ENCODE results near the gene MORN4.

MORN4 gene

GRCh38 chr10:97596101-97597082, 36.9 kb downstream of the MORN4 start:
- peak overlapping the region; percentile 96 for H3K27ac ChIP-seq (ENCODE audit: low read depth, low read length, severe bottlenecking)
- peaks cover 23% of the 10 kb centered on the region for H3K4me1 ChIP-seq (ENCODE audit: control insufficient read depth, insufficient read depth, low read length, poor library complexity, severe bottlenecking)
- WGBS, 2 experiments (ENCODE audit: insufficient coverage in 2 of 2): 70 to 73% methylated on average over 6 to 7 of the region's 10 CpGs
- H3K36me3 ChIP-seq (ENCODE audit: control insufficient read depth, insufficient read depth, low read length): no peaks in the 10 kb centered on the region
- H3K9me3 ChIP-seq (ENCODE audit: control insufficient read depth, low read length): no peaks in the 10 kb centered on the region
- H3K4me3 ChIP-seq (ENCODE audit: extremely low read depth, insufficient read depth, low read length, poor library complexity, severe bottlenecking): no peak overlapping the region

- no peak overlapping the region for H3K27ac ChIP-seq (ENCODE audit: low read depth, low read length, severe bottlenecking)
- no peak overlapping the region for H3K4me3 ChIP-seq (ENCODE audit: extremely low read depth, insufficient read depth, low read length, poor library complexity, severe bottlenecking)
- H3K9me3 ChIP-seq (ENCODE audit: control insufficient read depth, low read length): no peaks in the 10 kb centered on the region
- no peaks in the 10 kb centered on the region for H3K36me3 ChIP-seq (ENCODE audit: control insufficient read depth, insufficient read depth, low read length)
- 82 to 89% methylated on average over 2 of the region's 4 CpGs for WGBS, 2 experiments (ENCODE audit: insufficient coverage in 2 of 2)
- H3K4me1 ChIP-seq (ENCODE audit: control insufficient read depth, insufficient read depth, low read length, poor library complexity, severe bottlenecking): peaks cover 23% of the 10 kb centered on the region
These were observed 39.9 kb downstream of the MORN4 start for GRCh38 chr10:97593421-97593820.

GRCh38 chr10:97590748-97591495, 42.4 kb downstream of the MORN4 start:
- Histone ChIP-seq H3K4me1 (ENCODE audit: control insufficient read depth, insufficient read depth, low read length, poor library complexity, severe bottlenecking) (peaks cover 4% of the 10 kb centered on the region), H3K27ac (ENCODE audit: low read depth, low read length, severe bottlenecking) (no peak overlapping the region), H3K4me3 (ENCODE audit: extremely low read depth, insufficient read depth, low read length, poor library complexity, severe bottlenecking) (no peak overlapping the region), H3K9me3 (ENCODE audit: control insufficient read depth, low read length) (no peaks in the 10 kb centered on the region), H3K36me3 (ENCODE audit: control insufficient read depth, insufficient read depth, low read length) (no peaks in the 10 kb centered on the region)
- WGBS, 2 experiments (ENCODE audit: insufficient coverage in 2 of 2): 100% methylated on average over 2 to 3 of the region's 5 CpGs

- Histone ChIP-seq H3K27ac (ENCODE audit: low read depth, low read length, severe bottlenecking) (no peak overlapping the region), H3K9me3 (ENCODE audit: control insufficient read depth, low read length) (no peaks in the 10 kb centered on the region), H3K36me3 (ENCODE audit: control insufficient read depth, insufficient read depth, low read length) (no peaks in the 10 kb centered on the region), H3K4me3 (ENCODE audit: extremely low read depth, insufficient read depth, low read length, poor library complexity, severe bottlenecking) (no peak overlapping the region), H3K4me1 (ENCODE audit: control insufficient read depth, insufficient read depth, low read length, poor library complexity, severe bottlenecking) (no peaks in the 10 kb centered on the region)
- WGBS, 2 experiments (ENCODE audit: insufficient coverage in 2 of 2): 92 to 94% methylated on average over 13 of the region's 15 CpGs
These were observed 43.1 kb downstream of the MORN4 start for GRCh38 chr10:97590082-97590747.

GRCh38 chr10:97589479-97589878, 43.8 kb downstream of the MORN4 start, which contains the start of gene C10orf62:
C10orf62 (plus strand) TSS chr10:97589721; CDS start chr10:97589898, 177 bp downstream.
- Histone ChIP-seq H3K4me1 (ENCODE audit: control insufficient read depth, insufficient read depth, low read length, poor library complexity, severe bottlenecking) (no peaks in the 10 kb centered on the region), H3K36me3 (ENCODE audit: control insufficient read depth, insufficient read depth, low read length) (no peaks in the 10 kb centered on the region), H3K4me3 (ENCODE audit: extremely low read depth, insufficient read depth, low read length, poor library complexity, severe bottlenecking) (no peak within 1 kb of the TSS), H3K27ac (ENCODE audit: low read depth, low read length, severe bottlenecking) (no peak within 1 kb of the TSS), H3K9me3 (ENCODE audit: control insufficient read depth, low read length) (no peaks in the 10 kb centered on the region)
- WGBS, 2 experiments (ENCODE audit: insufficient coverage in 2 of 2): 80% methylated on average over 1 of the region's 3 CpGs; no CpG with 5 or more reads in 1 of the 2 experiments

GRCh38 chr10:97587183-97587582, 46.1 kb downstream of the MORN4 start:
- no peak overlapping the region for H3K27ac ChIP-seq (ENCODE audit: low read depth, low read length, severe bottlenecking)
- H3K36me3 ChIP-seq (ENCODE audit: control insufficient read depth, insufficient read depth, low read length): no peaks in the 10 kb centered on the region
- H3K9me3 ChIP-seq (ENCODE audit: control insufficient read depth, low read length): no peaks in the 10 kb centered on the region
- H3K4me1 ChIP-seq (ENCODE audit: control insufficient read depth, insufficient read depth, low read length, poor library complexity, severe bottlenecking): peaks cover 7% of the 10 kb centered on the region
- no peak overlapping the region for H3K4me3 ChIP-seq (ENCODE audit: extremely low read depth, insufficient read depth, low read length, poor library complexity, severe bottlenecking)
- 100% methylated on average over 1 to 2 of the region's 2 CpGs for WGBS, 2 experiments (ENCODE audit: insufficient coverage in 2 of 2)

- peaks cover 7% of the 10 kb centered on the region for H3K4me1 ChIP-seq (ENCODE audit: control insufficient read depth, insufficient read depth, low read length, poor library complexity, severe bottlenecking)
- WGBS, 2 experiments (ENCODE audit: insufficient coverage in 2 of 2): 94 to 95% methylated on average over 3 to 5 of the region's 5 CpGs
- H3K4me3 ChIP-seq (ENCODE audit: extremely low read depth, insufficient read depth, low read length, poor library complexity, severe bottlenecking): no peak overlapping the region
- no peaks in the 10 kb centered on the region for H3K9me3 ChIP-seq (ENCODE audit: control insufficient read depth, low read length)
- no peak overlapping the region for H3K27ac ChIP-seq (ENCODE audit: low read depth, low read length, severe bottlenecking)
- H3K36me3 ChIP-seq (ENCODE audit: control insufficient read depth, insufficient read depth, low read length): no peaks in the 10 kb centered on the region
These were observed 47.9 kb downstream of the MORN4 start for GRCh38 chr10:97585439-97585811.

- no peaks in the 10 kb centered on the region for H3K9me3 ChIP-seq (ENCODE audit: control insufficient read depth, low read length)
- no peak overlapping the region for H3K27ac ChIP-seq (ENCODE audit: low read depth, low read length, severe bottlenecking)
- H3K4me1 ChIP-seq (ENCODE audit: control insufficient read depth, insufficient read depth, low read length, poor library complexity, severe bottlenecking): peaks cover 7% of the 10 kb centered on the region
- H3K4me3 ChIP-seq (ENCODE audit: extremely low read depth, insufficient read depth, low read length, poor library complexity, severe bottlenecking): no peak overlapping the region
- 87 to 89% methylated on average over 3 of the region's 5 CpGs for WGBS, 2 experiments (ENCODE audit: insufficient coverage in 2 of 2)
- H3K36me3 ChIP-seq (ENCODE audit: control insufficient read depth, insufficient read depth, low read length): no peaks in the 10 kb centered on the region
These were observed 48.4 kb downstream of the MORN4 start for GRCh38 chr10:97584798-97585438.

GRCh38 chr10:97584060-97584797, 49.1 kb downstream of the MORN4 start, which contains the start of gene HOGA1:
HOGA1 (plus strand) TSS chr10:97584389; CDS start chr10:97584704, 315 bp downstream.
- no peak within 1 kb of the TSS for H3K4me3 ChIP-seq (ENCODE audit: extremely low read depth, insufficient read depth, low read length, poor library complexity, severe bottlenecking)
- WGBS, 2 experiments (ENCODE audit: insufficient coverage in 2 of 2): 82 to 100% methylated on average over 2 of the region's 5 CpGs
- no peaks in the 10 kb centered on the region for H3K36me3 ChIP-seq (ENCODE audit: control insufficient read depth, insufficient read depth, low read length)
- no peaks in the 10 kb centered on the region for H3K9me3 ChIP-seq (ENCODE audit: control insufficient read depth, low read length)
- H3K4me1 ChIP-seq (ENCODE audit: control insufficient read depth, insufficient read depth, low read length, poor library complexity, severe bottlenecking): peaks cover 7% of the 10 kb centered on the region
- no peak within 1 kb of the TSS for H3K27ac ChIP-seq (ENCODE audit: low read depth, low read length, severe bottlenecking)
